NCI-H2227 (cell line): ENCODE data around the gene PLCB4.
A peak's percentile ranks its signal among the peaks of the same experiment; 100 is the strongest.

Experiments
- DNase-seq: peaks from one replicate; lab custom pipeline; 2025; ENCODE audit not compliant: unreplicated experiment; lab: John Stamatoyannopoulos, UW

PLCB4 gene

GRCh38 chr20:9166153-9166780 lies 97.4 kb downstream of the PLCB4 start:
- peak; percentile 15 for DNase-seq

GRCh38 chr20:9169409-9169808 lies 100.5 kb downstream of the PLCB4 start:
- no peak for DNase-seq

- no peak for DNase-seq
Observed at GRCh38 chr20:9172851-9173250, 104.0 kb downstream of the PLCB4 start.

GRCh38 chr20:9177278-9177677 lies 108.4 kb downstream of the PLCB4 start:
- no peak for DNase-seq

- no peak for DNase-seq
Observed at GRCh38 chr20:9179193-9179802, 110.4 kb downstream of the PLCB4 start.

- no peak for DNase-seq
Observed at GRCh38 chr20:9179867-9180266, 111.0 kb downstream of the PLCB4 start.

- DNase-seq, result no peak
Observed at GRCh38 chr20:9180481-9181257, 111.8 kb downstream of the PLCB4 start.

- no peak for DNase-seq
Observed at GRCh38 chr20:9185511-9185910, 116.6 kb downstream of the PLCB4 start.

- no peak for DNase-seq
Observed at GRCh38 chr20:9186396-9186795, 117.5 kb downstream of the PLCB4 start.

- DNase-seq, result no peak
Observed at GRCh38 chr20:9195031-9195430, 126.1 kb downstream of the PLCB4 start.

- DNase-seq, result no peak
Observed at GRCh38 chr20:9196110-9196509, 127.2 kb downstream of the PLCB4 start.

- DNase-seq, result no peak
Observed at GRCh38 chr20:9198460-9198859, 129.6 kb downstream of the PLCB4 start.

- no peak for DNase-seq
Observed at GRCh38 chr20:9200196-9200595, 131.3 kb downstream of the PLCB4 start.

GRCh38 chr20:9200620-9201019 lies 131.7 kb downstream of the PLCB4 start:
- no peak for DNase-seq

- DNase-seq, result no peak
Observed at GRCh38 chr20:9202420-9203080, 133.7 kb downstream of the PLCB4 start.

GRCh38 chr20:9203081-9203447 lies 134.2 kb downstream of the PLCB4 start:
- no peak for DNase-seq

- no peak for DNase-seq
Observed at GRCh38 chr20:9204979-9205378, 136.1 kb downstream of the PLCB4 start.

GRCh38 chr20:9206486-9206885 lies 137.6 kb downstream of the PLCB4 start:
- no peak for DNase-seq

GRCh38 chr20:9207253-9207652 lies 138.4 kb downstream of the PLCB4 start:
- DNase-seq, result no peak

- DNase-seq, result no peak
Observed at GRCh38 chr20:9210356-9210755, 141.5 kb downstream of the PLCB4 start.

- DNase-seq, result no peak
Observed at GRCh38 chr20:9211016-9211760, 142.3 kb downstream of the PLCB4 start.
